SK-N-MC (cell line): Measurements from ENCODE around the gene CDKN2B-AS1.

Experiments
- EZH2 ChIP-seq: fragments of 200-600 bp; sonication (generic); IDR thresholded peaks from one replicate; pipeline ENCODE4 v1.6.1; 2017; ENCODE audit warnings: antibody characterized with exemption
- POLR2AphosphoS5 ChIP-seq: IDR thresholded peaks from 2 replicates; pipeline ENCODE4 v1.6.1; 2012; ENCODE audit warnings: mild to moderate bottlenecking, low read depth, low read length, borderline replicate concordance

DNA sequence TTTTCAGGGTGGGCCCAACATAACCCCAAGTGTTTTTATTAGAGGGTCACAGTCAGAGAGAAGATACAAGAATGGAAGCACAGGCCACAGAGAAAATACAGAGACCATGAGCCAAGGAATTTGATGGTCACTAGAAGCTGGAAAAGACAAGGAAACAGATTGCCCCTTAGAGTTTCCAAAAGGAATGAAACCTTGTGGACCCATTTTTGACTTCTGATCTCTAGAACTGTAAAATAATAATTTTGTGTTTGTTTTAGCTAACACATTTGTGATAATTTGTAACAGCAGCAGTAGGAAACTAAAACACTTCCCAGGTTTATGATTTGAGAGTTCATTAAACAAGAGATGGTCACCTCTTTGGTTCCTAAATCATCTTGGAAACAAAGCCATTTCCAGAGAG, 22.2 kb upstream of the CDKN2B-AS1 start:
- TF ChIP-seq EZH2, result no peak
- no peak for TF ChIP-seq POLR2AphosphoS5
